Measurements from ENCODE around the gene CKM. TPM values are rescaled to one million over a fixed set of nuclear protein-coding genes. Genes with fewer than 3 reads are reported as not detected.

CKM gene
- total RNA-seq, 2 experiments from 2014 or later: not detected

DNA sequence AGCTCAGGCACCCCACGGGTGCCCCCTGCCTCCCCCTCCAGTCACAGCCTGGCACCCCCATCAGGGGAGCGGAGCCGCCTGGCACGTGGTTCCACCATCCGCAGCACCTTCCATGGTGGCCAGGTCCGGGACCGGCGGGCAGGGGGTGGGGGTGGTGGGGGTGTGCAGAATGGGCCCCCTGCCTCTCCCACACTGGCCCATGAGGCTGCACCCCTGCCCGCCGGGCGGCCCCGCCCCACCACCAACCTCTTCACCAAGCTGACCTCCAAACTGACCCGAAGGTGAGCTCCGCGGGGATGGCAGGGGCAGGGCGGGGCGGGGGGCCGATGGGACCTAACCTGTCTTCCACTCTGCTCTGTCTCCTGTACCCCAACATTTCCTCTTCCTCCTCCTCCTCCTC, 25.0 kb downstream of the CKM start:
- peaks cover 8% of the 10 kb centered on the region for H3K4me1 Mint-ChIP-seq
- H3K27ac Mint-ChIP-seq: no peak overlapping the region
- ATAC-seq (no peak), DNase-seq (no peak)
- POLR2A ChIA-PET: no interaction called here
- CTCF ChIA-PET: no interaction called here
- H3K36me3 Mint-ChIP-seq (ENCODE audit: low read depth): peaks cover 20% of the 10 kb centered on the region
- no peak overlapping the region for H3K4me3 Mint-ChIP-seq
- H3K27me3 Mint-ChIP-seq: no peaks in the 10 kb centered on the region
- intact Hi-C loops (cut with DNase I, micrococcal nuclease): no loop called here
- no peaks in the 10 kb centered on the region for H3K9me3 Mint-ChIP-seq (ENCODE audit: low read depth)

DNA sequence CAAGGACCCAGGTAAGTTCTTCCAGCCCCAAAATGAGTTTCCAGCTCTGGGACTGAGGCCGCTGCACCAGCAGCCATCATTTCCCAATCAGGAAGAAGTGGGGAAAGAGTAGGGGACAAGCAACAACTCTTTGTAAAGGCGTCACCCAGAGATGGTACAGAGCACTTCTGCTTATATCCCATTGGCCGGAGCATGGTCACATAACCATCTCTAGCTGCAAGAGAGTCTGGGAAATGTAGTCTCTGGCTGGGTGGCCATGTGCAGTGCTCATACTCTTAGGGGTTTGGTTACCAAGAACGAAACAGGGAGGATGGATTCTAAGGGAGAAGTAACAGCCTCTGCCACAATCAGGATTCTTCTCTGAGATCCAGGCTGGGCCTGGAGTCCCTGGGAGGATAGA, 26.3 kb downstream of the CKM start:
- Mint-ChIP-seq H3K36me3 (ENCODE audit: low read depth) (peaks cover 30% of the 10 kb centered on the region), H3K4me1 (peaks cover 8% of the 10 kb centered on the region), H3K27ac (no peak overlapping the region), H3K27me3 (no peaks in the 10 kb centered on the region), H3K4me3 (no peak overlapping the region), H3K9me3 (ENCODE audit: low read depth) (no peaks in the 10 kb centered on the region)
- no peak for ATAC-seq
- ChIA-PET CTCF (interaction anchor here (1.0 to 1.2 kb wide), 2 partner anchors 10 to 43 kb away, joined by 3 read pairs; no protein-coding TSS in a partner anchor), POLR2A (no interaction called here)
- intact Hi-C loops (cut with DNase I, micrococcal nuclease): no loop called here
- DNase-seq: no peak

DNA sequence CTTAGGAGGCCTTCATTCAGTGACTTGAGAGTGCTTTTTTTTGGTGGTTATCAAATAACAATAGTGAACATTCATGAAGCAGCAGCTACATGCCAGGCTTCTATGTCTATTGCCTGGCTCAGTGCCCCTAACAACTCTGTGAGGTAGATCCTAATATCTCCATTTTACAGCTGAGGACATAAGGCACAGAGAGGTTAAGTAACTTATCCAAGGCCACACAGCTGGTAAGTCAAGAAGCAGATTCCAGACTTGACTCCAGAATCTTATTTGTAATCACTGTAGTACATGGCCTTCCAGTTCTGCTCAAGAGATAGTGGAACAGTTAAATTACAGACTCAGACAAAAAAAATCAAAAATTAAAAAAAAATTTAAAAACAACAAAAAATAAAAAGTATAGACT, 26.8 kb downstream of the CKM start:
- DNase-seq: no peak
- no peak for ATAC-seq
- Mint-ChIP-seq H3K27me3 (no peaks in the 10 kb centered on the region), H3K36me3 (ENCODE audit: low read depth) (peaks cover 32% of the 10 kb centered on the region), H3K4me1 (peaks cover 8% of the 10 kb centered on the region), H3K9me3 (ENCODE audit: low read depth) (no peaks in the 10 kb centered on the region), H3K27ac (no peak overlapping the region), H3K4me3 (no peak overlapping the region)
- CTCF ChIA-PET: interaction anchor here (1.0 to 1.2 kb wide), 2 partner anchors 10 to 43 kb away, joined by 3 read pairs; no protein-coding TSS in a partner anchor
- intact Hi-C loops (cut with DNase I, micrococcal nuclease): no loop called here
- POLR2A ChIA-PET: no interaction called here

DNA sequence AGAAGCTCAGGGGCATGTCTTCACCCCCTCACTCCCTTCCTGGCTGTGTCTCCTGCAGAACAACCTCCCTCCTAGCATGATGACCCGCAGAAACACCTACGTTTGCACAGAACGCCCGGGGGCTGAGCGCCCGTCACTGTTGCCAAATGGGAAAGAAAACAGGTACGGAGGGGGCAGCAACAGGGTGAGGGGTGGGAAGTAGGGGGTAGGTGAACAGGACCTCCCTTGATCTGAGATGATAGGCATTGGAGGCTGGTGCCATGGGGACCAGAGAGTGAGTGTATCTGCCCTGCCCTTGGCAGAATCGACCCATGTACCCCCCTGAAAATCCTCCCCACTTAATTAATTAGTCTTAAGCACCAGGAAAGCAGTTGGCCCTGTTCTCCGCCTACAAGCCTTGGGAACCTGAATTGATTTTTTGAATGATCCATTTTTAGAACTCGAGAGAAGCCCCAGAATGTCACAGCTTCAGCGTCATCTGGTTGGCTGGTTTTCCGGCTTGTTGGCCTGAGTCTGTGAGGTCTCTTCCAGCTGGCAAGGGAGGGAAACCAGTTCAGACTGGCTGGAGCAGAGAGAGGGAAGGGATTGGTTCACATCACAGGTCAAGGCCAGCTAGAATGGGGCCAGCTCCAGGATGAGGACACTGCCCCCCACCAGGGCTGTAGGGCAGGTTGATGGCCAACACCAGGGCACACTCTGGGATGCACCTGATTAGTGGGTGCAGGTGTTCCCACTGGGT, 28.2 kb downstream of the CKM start:
- Mint-ChIP-seq H3K4me3 (no peak overlapping the region), H3K9me3 (ENCODE audit: low read depth) (no peaks in the 10 kb centered on the region), H3K4me1 (peaks cover 8% of the 10 kb centered on the region), H3K27me3 (no peaks in the 10 kb centered on the region), H3K36me3 (ENCODE audit: low read depth) (peaks cover 34% of the 10 kb centered on the region), H3K27ac (no peak overlapping the region)
- ATAC-seq (no peak), DNase-seq (no peak)
- intact Hi-C loops (cut with DNase I, micrococcal nuclease): no loop called here
- ChIA-PET CTCF (no interaction called here), POLR2A (no interaction called here)

DNA sequence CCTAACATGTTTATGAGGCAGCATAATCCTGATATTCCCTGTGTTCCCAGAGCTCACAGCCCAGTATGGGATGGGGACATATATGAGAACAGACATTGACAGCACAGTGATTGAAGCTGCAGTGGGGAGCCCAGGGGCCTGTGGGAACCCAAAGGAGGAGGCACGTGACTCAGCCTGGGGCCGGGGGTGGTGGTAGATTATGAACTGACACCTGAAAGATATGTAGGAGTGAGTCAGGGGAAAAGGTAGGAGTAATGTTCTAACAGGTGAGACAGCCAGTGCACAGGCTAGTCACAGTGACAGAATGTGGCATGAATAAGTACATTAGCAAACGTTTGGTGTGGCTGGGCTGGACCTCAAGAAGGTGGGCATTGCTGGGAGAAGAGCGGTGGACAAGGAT, 29.0 kb downstream of the CKM start:
- ChIA-PET POLR2A (no interaction called here), CTCF (interaction anchor here (0.6 kb wide), 1 partner anchor 113 kb away, joined by 3 read pairs; no protein-coding TSS in a partner anchor)
- no peaks in the 10 kb centered on the region for H3K9me3 Mint-ChIP-seq (ENCODE audit: low read depth)
- H3K4me1 Mint-ChIP-seq: peaks cover 8% of the 10 kb centered on the region
- peaks cover 31% of the 10 kb centered on the region for H3K36me3 Mint-ChIP-seq (ENCODE audit: low read depth)
- ATAC-seq: peak; percentile 81
- no peak overlapping the region for H3K27ac Mint-ChIP-seq
- H3K27me3 Mint-ChIP-seq: no peaks in the 10 kb centered on the region
- H3K4me3 Mint-ChIP-seq: no peak overlapping the region
- intact Hi-C loops (cut with DNase I, micrococcal nuclease): no loop called here
- peak; percentile 65 for DNase-seq

DNA sequence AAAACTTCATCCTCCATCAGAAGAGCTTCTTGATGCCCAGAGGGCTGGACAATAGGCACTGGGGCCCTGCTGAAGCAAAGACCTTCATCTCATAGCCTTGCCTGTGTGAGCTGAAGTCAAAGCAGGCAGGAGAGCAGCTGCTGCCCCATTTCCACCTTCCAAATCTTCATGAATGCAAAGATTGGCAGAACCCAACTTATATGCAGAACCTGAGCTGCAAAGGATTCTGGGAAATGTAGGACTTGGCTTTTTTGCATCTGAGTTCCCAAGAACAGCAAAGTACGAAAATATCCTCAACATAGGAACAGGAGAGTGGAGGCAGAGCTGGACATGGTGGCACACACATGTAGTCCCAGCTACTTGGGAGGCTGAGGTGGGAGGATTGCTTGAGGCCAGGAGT, 30.8 kb downstream of the CKM start:
- Mint-ChIP-seq H3K27me3 (no peaks in the 10 kb centered on the region), H3K36me3 (ENCODE audit: low read depth) (peaks cover 29% of the 10 kb centered on the region), H3K4me1 (peaks cover 8% of the 10 kb centered on the region), H3K27ac (no peak overlapping the region), H3K4me3 (no peak overlapping the region), H3K9me3 (ENCODE audit: low read depth) (no peaks in the 10 kb centered on the region)
- intact Hi-C loops (cut with DNase I, micrococcal nuclease): no loop called here
- CTCF ChIA-PET: interaction anchor here (0.6 kb wide), 1 partner anchor 9 kb away, joined by 4 read pairs; no protein-coding TSS in a partner anchor
- DNase-seq (no peak), ATAC-seq (no peak)
- POLR2A ChIA-PET: interaction anchor here (0.6 kb wide), 1 partner anchor 981 kb away, joined by 5 read pairs; no protein-coding TSS in a partner anchor

DNA sequence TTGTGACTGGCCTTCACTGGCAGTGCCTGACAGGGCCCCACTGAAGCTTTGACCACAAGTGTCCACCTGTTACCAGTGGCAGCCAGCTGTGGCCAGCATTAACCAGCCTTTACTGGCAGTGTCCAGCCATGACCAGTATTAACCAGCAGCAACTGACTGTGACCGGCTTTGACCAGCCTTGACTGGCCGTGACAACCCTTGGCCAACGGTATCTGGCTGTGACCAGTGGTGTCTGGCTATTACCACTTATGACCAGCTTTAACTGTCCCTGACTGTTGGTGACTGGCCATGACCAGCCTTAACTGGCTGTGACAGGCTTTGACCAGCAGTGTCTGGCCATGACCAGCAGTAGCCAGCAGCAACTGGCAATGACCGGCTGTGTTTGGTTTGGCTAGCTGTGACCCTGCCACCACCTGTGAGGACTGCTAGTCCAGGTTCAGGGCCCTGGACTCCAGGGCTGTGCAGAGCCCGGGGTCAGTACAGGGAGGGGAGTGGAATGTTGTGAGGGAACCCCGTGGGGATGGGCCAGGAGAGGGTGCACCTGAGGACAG, 32.2 kb downstream of the CKM start:
- ChIA-PET CTCF (no interaction called here), POLR2A (no interaction called here)
- peaks cover 28% of the 10 kb centered on the region for H3K36me3 Mint-ChIP-seq (ENCODE audit: low read depth)

DNA sequence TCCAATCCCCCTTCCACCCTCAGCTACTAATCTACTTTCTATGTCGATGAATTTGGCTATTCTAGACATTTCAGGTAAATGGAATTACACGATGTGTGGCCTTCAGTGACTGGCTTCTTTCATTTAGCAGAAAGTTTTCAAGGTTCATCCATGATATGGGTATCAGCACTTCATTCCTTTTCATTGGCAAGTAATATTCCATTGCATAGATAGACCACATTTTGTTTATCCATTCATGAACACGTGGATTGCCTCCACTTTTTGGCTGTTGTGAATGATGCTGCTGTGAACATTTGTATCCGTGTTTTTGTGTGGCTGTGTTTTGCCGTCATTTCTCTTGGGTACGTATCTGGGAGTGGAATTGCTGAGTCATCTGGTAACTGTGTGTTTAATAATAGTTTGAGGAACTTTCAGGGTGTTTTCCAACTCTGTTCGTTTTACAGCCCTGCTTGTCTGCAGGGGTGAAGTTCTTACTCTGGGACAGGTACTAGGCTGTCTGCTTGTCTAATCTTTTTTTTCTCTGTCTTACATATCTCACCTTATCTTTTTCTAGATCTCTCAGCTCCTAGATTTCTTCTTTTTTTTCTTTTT, 39.1 kb downstream of the CKM start:
- intact Hi-C loops (cut with DNase I, micrococcal nuclease): no loop called here
- no peaks in the 10 kb centered on the region for H3K4me1 Mint-ChIP-seq
- no peaks in the 10 kb centered on the region for H3K27me3 Mint-ChIP-seq
- H3K9me3 Mint-ChIP-seq (ENCODE audit: low read depth): no peaks in the 10 kb centered on the region
- no peak for DNase-seq
- ChIA-PET POLR2A (no interaction called here), CTCF (no interaction called here)
- ATAC-seq: no peak
- H3K36me3 Mint-ChIP-seq (ENCODE audit: low read depth): peaks cover 21% of the 10 kb centered on the region
- H3K4me3 Mint-ChIP-seq: no peak overlapping the region
- H3K27ac Mint-ChIP-seq: no peak overlapping the region

More for the DNA sequence above, 32.2 kb downstream of the CKM start:
- no peak overlapping the region for H3K27ac Mint-ChIP-seq
- DNase-seq: no peak
- no peak for ATAC-seq
- no peaks in the 10 kb centered on the region for H3K27me3 Mint-ChIP-seq
- no peak overlapping the region for H3K4me3 Mint-ChIP-seq
- H3K9me3 Mint-ChIP-seq (ENCODE audit: low read depth): no peaks in the 10 kb centered on the region
- intact Hi-C loops (cut with DNase I, micrococcal nuclease): no loop called here
- peaks cover 8% of the 10 kb centered on the region for H3K4me1 Mint-ChIP-seq

DNA sequence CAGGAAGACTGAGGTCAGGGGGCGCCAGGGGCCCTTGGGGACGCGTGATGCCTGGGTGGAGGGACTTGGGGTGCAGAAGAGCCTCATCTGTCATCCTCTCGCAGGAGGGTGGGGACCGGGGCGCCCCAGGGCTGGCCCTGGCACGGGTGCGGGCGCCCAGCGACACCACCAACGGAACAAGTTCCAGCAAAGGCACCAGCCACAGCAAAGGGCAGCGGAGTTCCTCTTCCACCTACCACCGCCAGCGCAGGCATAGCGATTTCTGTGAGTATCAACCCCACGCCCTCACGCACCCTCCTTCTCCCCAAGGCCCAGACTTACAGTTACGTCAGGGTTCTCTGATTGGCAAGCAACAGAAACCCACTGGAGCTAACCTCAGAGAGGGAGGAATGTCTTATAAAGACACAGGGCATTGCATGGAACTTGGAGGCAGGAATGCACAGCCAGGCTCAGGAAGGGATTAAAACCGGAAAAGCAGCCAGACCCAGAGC, 42.2 kb downstream of the CKM start:
- ATAC-seq (no peak), DNase-seq (no peak)
- no peak overlapping the region for H3K27ac Mint-ChIP-seq
- H3K9me3 Mint-ChIP-seq (ENCODE audit: low read depth): no peaks in the 10 kb centered on the region
- ChIA-PET CTCF (no interaction called here), POLR2A (no interaction called here)
- intact Hi-C loops (cut with DNase I, micrococcal nuclease): no loop called here
- H3K4me3 Mint-ChIP-seq: no peak overlapping the region
- no peaks in the 10 kb centered on the region for H3K4me1 Mint-ChIP-seq
- H3K36me3 Mint-ChIP-seq (ENCODE audit: low read depth): peaks cover 25% of the 10 kb centered on the region
- no peaks in the 10 kb centered on the region for H3K27me3 Mint-ChIP-seq

DNA sequence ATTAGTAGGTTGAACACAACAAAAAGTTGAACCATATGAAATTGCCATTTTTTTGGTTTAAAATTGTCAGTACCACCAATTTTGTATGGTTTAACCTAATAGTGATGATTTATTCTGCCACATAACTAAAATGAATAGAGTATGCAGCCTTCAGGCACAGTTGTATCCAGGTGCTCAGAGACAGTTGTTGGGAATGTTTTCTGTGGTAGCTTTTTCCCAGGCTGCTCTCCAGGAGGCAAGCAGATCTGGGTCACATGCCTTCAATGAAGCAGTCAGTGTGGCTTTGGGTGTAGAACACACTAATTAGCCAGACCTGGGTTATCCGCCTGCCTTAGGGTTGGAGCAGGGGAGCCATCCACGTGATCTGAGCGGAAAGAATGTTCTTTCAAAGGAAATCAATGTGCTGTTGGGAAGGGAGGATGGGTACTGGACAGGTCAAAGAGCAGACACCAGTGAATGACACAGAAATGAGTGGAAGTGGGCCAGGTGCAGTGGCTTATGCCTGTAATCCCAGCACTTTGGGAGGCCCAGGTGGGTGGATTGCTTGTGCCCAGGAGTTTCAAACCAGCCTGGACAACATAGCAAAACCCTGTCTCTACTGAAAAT, 43.0 kb downstream of the CKM start:
- Mint-ChIP-seq H3K9me3 (ENCODE audit: low read depth) (no peaks in the 10 kb centered on the region), H3K4me3 (no peak overlapping the region), H3K36me3 (ENCODE audit: low read depth) (peaks cover 25% of the 10 kb centered on the region), H3K27me3 (no peaks in the 10 kb centered on the region), H3K27ac (no peak overlapping the region), H3K4me1 (no peaks in the 10 kb centered on the region)
- intact Hi-C loops (cut with DNase I, micrococcal nuclease): no loop called here
- no peak for DNase-seq
- no peak for ATAC-seq
- POLR2A ChIA-PET: no interaction called here
- CTCF ChIA-PET: no interaction called here

DNA sequence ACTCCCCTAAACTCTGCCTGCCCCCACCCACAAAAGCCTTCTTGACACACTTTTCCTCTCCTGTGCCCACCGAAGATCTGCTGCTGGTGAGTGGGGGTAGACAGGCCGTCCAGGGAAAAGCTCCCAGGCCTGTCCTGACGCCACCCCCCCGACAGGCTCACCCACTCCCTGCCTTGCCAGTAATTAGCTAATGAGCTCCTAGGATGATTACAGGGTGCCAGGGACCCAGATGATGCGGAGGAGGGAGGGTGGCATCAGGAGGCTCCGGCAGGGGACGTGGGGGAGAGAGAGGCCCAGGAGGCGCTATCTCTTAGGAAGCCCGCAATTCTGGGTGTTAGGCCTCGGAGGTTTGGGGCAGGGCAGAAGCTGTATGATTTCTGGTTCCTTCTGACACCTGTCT, 44.6 kb downstream of the CKM start:
- peaks cover 24% of the 10 kb centered on the region for H3K36me3 Mint-ChIP-seq (ENCODE audit: low read depth)
- no peak overlapping the region for H3K4me3 Mint-ChIP-seq
- H3K27me3 Mint-ChIP-seq: no peaks in the 10 kb centered on the region
- intact Hi-C loops (cut with DNase I, micrococcal nuclease): no loop called here
- ChIA-PET POLR2A (no interaction called here), CTCF (interaction anchor here (0.8 kb wide), 1 partner anchor 60 kb away, joined by 5 read pairs; no protein-coding TSS in a partner anchor)
- H3K4me1 Mint-ChIP-seq: no peaks in the 10 kb centered on the region
- no peak for DNase-seq
- no peak overlapping the region for H3K27ac Mint-ChIP-seq
- ATAC-seq: no peak
- no peaks in the 10 kb centered on the region for H3K9me3 Mint-ChIP-seq (ENCODE audit: low read depth)

DNA sequence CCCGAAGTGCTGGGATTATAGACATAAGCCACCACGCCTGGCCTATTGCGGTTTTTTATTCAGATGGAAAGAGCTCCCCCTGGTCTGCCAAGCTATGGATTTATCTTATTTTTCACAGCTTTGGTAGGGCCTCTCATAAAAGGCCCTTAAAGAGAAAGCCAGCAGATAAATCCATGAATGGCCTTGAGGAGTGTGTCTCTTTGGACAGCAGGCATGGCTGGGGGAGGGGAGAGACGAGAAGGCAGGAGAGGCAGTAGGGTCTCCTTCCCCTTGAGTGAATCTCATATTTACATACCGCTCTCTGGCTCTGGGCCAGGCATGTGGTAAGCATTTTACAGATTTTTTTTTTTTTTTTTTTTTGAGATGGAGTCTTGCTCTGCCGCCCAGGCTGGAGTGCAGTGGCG, 46.4 kb downstream of the CKM start:
- ChIA-PET CTCF (no interaction called here), POLR2A (no interaction called here)
- H3K4me3 Mint-ChIP-seq: no peak overlapping the region
- no peaks in the 10 kb centered on the region for H3K9me3 Mint-ChIP-seq (ENCODE audit: low read depth)
- no peak overlapping the region for H3K27ac Mint-ChIP-seq
- intact Hi-C loops (cut with DNase I, micrococcal nuclease): no loop called here
- H3K27me3 Mint-ChIP-seq: no peaks in the 10 kb centered on the region
- ATAC-seq: no peak
- H3K36me3 Mint-ChIP-seq (ENCODE audit: low read depth): peaks cover 21% of the 10 kb centered on the region
- H3K4me1 Mint-ChIP-seq: no peaks in the 10 kb centered on the region
- DNase-seq: no peak

All from activated CD4-positive, alpha-beta T cell treated with anti-CD3 and anti-CD28 coated beads for 36 hours (primary cell).